Breast epithelium (tissue), 3 donors: ENCODE results near the gene ZNF148.

ENCODE experiments used
- POLR2A ChIP-seq: fragments of 450-650 bp; IDR thresholded peaks from one replicate; pipeline ENCODE4 v1.6.1; 2016; ENCODE audit warnings: antibody characterized with exemption, mild to moderate bottlenecking, moderate library complexity
- POLR2AphosphoS5 ChIP-seq, 3 donors: sonication (generic); formaldehyde crosslinking; IDR thresholded peaks; one replicate each; pipeline ENCODE4 v1.6.1; 2017; ENCODE audit warnings: antibody characterized with exemption in 3 of 3
- TF ChIP-seq, protein P1 (sequence below), 3 donors: fragments of 450-650 bp; IDR thresholded peaks; one replicate each; pipeline ENCODE4 v1.5.1; 2016 to 2017; ENCODE audit warnings: antibody characterized with exemption in 3 of 3, mild to moderate bottlenecking in 3 of 3, moderate library complexity in 3 of 3

DNA sequence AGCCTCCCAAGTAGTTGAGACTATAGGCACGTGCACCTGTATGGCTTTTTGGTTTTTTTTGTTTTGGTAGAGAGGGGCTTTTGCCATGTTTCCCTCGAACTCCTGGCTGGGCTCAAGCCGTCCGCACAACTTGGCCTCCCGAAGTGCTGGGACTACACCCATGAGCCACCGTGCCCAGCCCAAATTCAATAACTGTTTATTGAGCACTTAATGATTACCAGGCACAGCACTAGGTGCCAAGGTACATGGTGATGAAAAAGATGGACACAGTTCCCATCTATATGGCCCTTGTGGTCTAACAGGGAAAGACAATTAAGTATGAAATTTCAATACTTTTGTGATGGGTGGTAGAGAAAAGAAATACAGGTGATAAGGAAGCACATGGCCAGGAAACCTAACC is 35.8 kb upstream of the ZNF148 start:
- TF ChIP-seq, protein P1, sequence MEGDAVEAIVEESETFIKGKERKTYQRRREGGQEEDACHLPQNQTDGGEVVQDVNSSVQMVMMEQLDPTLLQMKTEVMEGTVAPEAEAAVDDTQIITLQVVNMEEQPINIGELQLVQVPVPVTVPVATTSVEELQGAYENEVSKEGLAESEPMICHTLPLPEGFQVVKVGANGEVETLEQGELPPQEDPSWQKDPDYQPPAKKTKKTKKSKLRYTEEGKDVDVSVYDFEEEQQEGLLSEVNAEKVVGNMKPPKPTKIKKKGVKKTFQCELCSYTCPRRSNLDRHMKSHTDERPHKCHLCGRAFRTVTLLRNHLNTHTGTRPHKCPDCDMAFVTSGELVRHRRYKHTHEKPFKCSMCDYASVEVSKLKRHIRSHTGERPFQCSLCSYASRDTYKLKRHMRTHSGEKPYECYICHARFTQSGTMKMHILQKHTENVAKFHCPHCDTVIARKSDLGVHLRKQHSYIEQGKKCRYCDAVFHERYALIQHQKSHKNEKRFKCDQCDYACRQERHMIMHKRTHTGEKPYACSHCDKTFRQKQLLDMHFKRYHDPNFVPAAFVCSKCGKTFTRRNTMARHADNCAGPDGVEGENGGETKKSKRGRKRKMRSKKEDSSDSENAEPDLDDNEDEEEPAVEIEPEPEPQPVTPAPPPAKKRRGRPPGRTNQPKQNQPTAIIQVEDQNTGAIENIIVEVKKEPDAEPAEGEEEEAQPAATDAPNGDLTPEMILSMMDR (IDR thresholded peaks at IDR 0.05) = no peak
- TF ChIP-seq POLR2A (no peak), POLR2AphosphoS5 (IDR thresholded peaks at IDR 0.05) (no peak)
